Measurements from ENCODE around the gene DNAJA3.

DNA sequence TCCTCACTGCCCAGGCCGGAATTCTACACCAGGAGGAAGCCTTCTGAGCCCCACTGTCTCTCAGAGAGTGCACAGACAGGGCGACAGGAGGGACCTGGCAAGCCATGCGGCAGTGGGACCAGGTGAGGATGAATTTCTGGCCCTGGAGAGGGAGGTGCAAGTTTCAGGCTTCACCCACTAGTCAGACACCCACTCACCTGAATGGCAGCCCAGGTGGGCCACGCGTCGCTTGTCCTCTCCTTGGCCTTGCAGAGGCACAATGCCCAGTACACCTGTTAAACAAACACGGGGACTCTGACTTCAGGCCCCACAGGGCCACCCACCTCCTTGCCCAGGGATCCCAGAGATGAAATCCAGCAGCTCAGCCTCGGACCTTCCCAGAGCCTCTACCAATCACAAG lies 13.5 kb upstream of the DNAJA3 start:
- TF ChIP-seq, protein P1, sequence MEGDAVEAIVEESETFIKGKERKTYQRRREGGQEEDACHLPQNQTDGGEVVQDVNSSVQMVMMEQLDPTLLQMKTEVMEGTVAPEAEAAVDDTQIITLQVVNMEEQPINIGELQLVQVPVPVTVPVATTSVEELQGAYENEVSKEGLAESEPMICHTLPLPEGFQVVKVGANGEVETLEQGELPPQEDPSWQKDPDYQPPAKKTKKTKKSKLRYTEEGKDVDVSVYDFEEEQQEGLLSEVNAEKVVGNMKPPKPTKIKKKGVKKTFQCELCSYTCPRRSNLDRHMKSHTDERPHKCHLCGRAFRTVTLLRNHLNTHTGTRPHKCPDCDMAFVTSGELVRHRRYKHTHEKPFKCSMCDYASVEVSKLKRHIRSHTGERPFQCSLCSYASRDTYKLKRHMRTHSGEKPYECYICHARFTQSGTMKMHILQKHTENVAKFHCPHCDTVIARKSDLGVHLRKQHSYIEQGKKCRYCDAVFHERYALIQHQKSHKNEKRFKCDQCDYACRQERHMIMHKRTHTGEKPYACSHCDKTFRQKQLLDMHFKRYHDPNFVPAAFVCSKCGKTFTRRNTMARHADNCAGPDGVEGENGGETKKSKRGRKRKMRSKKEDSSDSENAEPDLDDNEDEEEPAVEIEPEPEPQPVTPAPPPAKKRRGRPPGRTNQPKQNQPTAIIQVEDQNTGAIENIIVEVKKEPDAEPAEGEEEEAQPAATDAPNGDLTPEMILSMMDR (conservative IDR thresholded peaks at IDR 0.05; ENCODE audit: low read depth, low read length) = no peak
- TF ChIP-seq SMC3 (IDR thresholded peaks at IDR 0.05; ENCODE audit: low read depth, low read length) (no peak), RFX5 (IDR thresholded peaks at IDR 0.05; ENCODE audit: low read depth, low read length) (no peak)
